Measurements from ENCODE around the gene TRMT112. TPM values are rescaled to one million over a fixed set of nuclear protein-coding genes. Genes with fewer than 3 reads are reported as not detected.

TRMT112 gene
- total and polyA plus RNA-seq, 2 experiments from 2014 or later = 298 to 927 TPM

DNA sequence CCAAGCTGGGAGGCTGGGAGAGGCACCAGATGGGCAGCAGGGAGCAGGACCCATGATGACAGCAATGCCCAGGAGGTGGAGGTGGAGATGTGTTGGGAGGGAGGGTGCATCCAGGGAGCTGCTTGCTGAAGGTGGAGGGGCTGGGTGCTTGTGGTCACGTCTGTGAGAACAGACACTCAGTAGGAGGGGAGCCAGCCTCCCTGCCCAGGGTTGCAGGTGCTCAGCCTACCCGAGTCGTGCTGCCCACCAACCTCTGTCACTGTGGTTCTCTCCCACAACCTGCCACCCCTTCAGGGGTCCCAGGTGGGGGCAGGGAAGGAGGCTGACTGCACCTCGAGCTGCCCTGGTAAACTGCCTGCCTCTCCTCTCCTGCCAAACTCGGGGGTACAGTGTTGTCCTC lies 6.0 kb upstream of the TRMT112 start:
- Histone ChIP-seq H3K9me2 (ENCODE audit: insufficient read depth) (no peaks in the 10 kb centered on the region), H3K4me1 (ENCODE audit: insufficient read depth) (peaks cover 12% of the 10 kb centered on the region), H3K4me2 (no peak overlapping the region), H3F3A (replicated peaks; ENCODE audit: low read depth) (0 out of 2 replicates have a peak, but pooled peaks cover 4% of the 10 kb centered on the region), H3K27ac (ENCODE audit: low read depth) (no peak overlapping the region), H2AFZ (no peak overlapping the region), H3K4me3 (no peak overlapping the region), H4K20me1 (replicated peaks; ENCODE audit: insufficient read depth) (no peaks in the 10 kb centered on the region), H3K36me3 (ENCODE audit: insufficient read depth) (peaks cover 3% of the 10 kb centered on the region; the same call in 1 of the 2 replicates), H3K79me2 (replicated peaks; ENCODE audit: insufficient read depth) (peaks cover 7% of the 10 kb centered on the region; the same call in 1 of the 2 replicates), H3K27me3 (ENCODE audit: insufficient read depth) (no peaks in the 10 kb centered on the region)
- ATAC-seq (no peak), DNase-seq (ENCODE audit: low spot score) (no peak)
- Mint-ChIP-seq H3K4me3 (no peak overlapping the region), H3K9me3 (no peaks in the 10 kb centered on the region), H3K27me3 (ENCODE audit: insufficient read depth, low read depth, poor library complexity) (peaks cover 7% of the 10 kb centered on the region), H3K36me3 (ENCODE audit: low read depth) (peaks cover 25% of the 10 kb centered on the region), H3K27ac (no peak overlapping the region), H3K4me1 (peaks cover 19% of the 10 kb centered on the region)
- TF ChIP-seq, protein P1, sequence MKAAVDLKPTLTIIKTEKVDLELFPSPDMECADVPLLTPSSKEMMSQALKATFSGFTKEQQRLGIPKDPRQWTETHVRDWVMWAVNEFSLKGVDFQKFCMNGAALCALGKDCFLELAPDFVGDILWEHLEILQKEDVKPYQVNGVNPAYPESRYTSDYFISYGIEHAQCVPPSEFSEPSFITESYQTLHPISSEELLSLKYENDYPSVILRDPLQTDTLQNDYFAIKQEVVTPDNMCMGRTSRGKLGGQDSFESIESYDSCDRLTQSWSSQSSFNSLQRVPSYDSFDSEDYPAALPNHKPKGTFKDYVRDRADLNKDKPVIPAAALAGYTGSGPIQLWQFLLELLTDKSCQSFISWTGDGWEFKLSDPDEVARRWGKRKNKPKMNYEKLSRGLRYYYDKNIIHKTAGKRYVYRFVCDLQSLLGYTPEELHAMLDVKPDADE (IDR thresholded peaks at IDR 0.05) = no peak
- TF ChIP-seq JUNB (IDR thresholded peaks at IDR 0.05; ENCODE audit: unreplicated experiment) (no peak), NANOG (IDR thresholded peaks at IDR 0.05; ENCODE audit: borderline replicate concordance) (no peak), POLR2AphosphoS5 (IDR thresholded peaks at IDR 0.05; ENCODE audit: low read depth) (no peak), EZH2 (IDR thresholded peaks at IDR 0.05; ENCODE audit: low read depth, unreplicated experiment) (no peak), EZH2phosphoT487 (IDR thresholded peaks at IDR 0.05; ENCODE audit: unreplicated experiment) (no peak), CREB1 (CRISPR knock-in tag; IDR thresholded peaks at IDR 0.05; ENCODE audit: low read depth) (no peak), ZNF331 (CRISPR knock-in tag; IDR thresholded peaks at IDR 0.05; ENCODE audit: low read depth) (no peak), STAT1 (IDR thresholded peaks at IDR 0.05; ENCODE audit: unreplicated experiment) (no peak)
- TF ChIP-seq, protein P2, sequence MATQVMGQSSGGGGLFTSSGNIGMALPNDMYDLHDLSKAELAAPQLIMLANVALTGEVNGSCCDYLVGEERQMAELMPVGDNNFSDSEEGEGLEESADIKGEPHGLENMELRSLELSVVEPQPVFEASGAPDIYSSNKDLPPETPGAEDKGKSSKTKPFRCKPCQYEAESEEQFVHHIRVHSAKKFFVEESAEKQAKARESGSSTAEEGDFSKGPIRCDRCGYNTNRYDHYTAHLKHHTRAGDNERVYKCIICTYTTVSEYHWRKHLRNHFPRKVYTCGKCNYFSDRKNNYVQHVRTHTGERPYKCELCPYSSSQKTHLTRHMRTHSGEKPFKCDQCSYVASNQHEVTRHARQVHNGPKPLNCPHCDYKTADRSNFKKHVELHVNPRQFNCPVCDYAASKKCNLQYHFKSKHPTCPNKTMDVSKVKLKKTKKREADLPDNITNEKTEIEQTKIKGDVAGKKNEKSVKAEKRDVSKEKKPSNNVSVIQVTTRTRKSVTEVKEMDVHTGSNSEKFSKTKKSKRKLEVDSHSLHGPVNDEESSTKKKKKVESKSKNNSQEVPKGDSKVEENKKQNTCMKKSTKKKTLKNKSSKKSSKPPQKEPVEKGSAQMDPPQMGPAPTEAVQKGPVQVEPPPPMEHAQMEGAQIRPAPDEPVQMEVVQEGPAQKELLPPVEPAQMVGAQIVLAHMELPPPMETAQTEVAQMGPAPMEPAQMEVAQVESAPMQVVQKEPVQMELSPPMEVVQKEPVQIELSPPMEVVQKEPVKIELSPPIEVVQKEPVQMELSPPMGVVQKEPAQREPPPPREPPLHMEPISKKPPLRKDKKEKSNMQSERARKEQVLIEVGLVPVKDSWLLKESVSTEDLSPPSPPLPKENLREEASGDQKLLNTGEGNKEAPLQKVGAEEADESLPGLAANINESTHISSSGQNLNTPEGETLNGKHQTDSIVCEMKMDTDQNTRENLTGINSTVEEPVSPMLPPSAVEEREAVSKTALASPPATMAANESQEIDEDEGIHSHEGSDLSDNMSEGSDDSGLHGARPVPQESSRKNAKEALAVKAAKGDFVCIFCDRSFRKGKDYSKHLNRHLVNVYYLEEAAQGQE (IDR thresholded peaks at IDR 0.05; ENCODE audit: unreplicated experiment) = no peak
- TF ChIP-seq, protein P3, sequence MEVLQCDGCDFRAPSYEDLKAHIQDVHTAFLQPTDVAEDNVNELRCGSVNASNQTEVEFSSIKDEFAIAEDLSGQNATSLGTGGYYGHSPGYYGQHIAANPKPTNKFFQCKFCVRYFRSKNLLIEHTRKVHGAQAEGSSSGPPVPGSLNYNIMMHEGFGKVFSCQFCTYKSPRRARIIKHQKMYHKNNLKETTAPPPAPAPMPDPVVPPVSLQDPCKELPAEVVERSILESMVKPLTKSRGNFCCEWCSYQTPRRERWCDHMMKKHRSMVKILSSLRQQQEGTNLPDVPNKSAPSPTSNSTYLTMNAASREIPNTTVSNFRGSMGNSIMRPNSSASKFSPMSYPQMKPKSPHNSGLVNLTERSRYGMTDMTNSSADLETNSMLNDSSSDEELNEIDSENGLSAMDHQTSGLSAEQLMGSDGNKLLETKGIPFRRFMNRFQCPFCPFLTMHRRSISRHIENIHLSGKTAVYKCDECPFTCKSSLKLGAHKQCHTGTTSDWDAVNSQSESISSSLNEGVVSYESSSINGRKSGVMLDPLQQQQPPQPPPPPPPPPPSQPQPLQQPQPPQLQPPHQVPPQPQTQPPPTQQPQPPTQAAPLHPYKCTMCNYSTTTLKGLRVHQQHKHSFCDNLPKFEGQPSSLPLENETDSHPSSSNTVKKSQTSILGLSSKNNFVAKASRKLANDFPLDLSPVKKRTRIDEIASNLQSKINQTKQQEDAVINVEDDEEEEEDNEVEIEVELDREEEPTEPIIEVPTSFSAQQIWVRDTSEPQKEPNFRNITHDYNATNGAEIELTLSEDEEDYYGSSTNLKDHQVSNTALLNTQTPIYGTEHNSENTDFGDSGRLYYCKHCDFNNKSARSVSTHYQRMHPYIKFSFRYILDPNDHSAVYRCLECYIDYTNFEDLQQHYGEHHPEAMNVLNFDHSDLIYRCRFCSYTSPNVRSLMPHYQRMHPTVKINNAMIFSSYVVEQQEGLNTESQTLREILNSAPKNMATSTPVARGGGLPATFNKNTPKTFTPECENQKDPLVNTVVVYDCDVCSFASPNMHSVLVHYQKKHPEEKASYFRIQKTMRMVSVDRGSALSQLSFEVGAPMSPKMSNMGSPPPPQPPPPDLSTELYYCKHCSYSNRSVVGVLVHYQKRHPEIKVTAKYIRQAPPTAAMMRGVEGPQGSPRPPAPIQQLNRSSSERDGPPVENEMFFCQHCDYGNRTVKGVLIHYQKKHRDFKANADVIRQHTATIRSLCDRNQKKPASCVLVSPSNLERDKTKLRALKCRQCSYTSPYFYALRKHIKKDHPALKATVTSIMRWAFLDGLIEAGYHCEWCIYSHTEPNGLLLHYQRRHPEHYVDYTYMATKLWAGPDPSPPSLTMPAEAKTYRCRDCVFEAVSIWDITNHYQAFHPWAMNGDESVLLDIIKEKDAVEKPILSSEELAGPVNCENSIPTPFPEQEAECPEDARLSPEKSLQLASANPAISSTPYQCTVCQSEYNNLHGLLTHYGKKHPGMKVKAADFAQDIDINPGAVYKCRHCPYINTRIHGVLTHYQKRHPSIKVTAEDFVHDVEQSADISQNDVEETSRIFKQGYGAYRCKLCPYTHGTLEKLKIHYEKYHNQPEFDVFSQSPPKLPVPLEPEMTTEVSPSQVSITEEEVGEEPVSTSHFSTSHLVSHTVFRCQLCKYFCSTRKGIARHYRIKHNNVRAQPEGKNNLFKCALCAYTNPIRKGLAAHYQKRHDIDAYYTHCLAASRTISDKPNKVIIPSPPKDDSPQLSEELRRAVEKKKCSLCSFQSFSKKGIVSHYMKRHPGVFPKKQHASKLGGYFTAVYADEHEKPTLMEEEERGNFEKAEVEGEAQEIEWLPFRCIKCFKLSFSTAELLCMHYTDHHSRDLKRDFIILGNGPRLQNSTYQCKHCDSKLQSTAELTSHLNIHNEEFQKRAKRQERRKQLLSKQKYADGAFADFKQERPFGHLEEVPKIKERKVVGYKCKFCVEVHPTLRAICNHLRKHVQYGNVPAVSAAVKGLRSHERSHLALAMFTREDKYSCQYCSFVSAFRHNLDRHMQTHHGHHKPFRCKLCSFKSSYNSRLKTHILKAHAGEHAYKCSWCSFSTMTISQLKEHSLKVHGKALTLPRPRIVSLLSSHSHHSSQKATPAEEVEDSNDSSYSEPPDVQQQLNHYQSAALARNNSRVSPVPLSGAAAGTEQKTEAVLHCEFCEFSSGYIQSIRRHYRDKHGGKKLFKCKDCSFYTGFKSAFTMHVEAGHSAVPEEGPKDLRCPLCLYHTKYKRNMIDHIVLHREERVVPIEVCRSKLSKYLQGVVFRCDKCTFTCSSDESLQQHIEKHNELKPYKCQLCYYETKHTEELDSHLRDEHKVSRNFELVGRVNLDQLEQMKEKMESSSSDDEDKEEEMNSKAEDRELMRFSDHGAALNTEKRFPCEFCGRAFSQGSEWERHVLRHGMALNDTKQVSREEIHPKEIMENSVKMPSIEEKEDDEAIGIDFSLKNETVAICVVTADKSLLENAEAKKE (CRISPR knock-in tag; IDR thresholded peaks at IDR 0.05) = no peak
- TF ChIP-seq, protein P4, sequence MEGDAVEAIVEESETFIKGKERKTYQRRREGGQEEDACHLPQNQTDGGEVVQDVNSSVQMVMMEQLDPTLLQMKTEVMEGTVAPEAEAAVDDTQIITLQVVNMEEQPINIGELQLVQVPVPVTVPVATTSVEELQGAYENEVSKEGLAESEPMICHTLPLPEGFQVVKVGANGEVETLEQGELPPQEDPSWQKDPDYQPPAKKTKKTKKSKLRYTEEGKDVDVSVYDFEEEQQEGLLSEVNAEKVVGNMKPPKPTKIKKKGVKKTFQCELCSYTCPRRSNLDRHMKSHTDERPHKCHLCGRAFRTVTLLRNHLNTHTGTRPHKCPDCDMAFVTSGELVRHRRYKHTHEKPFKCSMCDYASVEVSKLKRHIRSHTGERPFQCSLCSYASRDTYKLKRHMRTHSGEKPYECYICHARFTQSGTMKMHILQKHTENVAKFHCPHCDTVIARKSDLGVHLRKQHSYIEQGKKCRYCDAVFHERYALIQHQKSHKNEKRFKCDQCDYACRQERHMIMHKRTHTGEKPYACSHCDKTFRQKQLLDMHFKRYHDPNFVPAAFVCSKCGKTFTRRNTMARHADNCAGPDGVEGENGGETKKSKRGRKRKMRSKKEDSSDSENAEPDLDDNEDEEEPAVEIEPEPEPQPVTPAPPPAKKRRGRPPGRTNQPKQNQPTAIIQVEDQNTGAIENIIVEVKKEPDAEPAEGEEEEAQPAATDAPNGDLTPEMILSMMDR (conservative IDR thresholded peaks at IDR 0.05; ENCODE audit: low read depth in 2 of 2) = no peak

Data from GM23338 (cell line).